ENCODE results near the gene RNU7-1.

The RNU7-1 gene

DNA sequence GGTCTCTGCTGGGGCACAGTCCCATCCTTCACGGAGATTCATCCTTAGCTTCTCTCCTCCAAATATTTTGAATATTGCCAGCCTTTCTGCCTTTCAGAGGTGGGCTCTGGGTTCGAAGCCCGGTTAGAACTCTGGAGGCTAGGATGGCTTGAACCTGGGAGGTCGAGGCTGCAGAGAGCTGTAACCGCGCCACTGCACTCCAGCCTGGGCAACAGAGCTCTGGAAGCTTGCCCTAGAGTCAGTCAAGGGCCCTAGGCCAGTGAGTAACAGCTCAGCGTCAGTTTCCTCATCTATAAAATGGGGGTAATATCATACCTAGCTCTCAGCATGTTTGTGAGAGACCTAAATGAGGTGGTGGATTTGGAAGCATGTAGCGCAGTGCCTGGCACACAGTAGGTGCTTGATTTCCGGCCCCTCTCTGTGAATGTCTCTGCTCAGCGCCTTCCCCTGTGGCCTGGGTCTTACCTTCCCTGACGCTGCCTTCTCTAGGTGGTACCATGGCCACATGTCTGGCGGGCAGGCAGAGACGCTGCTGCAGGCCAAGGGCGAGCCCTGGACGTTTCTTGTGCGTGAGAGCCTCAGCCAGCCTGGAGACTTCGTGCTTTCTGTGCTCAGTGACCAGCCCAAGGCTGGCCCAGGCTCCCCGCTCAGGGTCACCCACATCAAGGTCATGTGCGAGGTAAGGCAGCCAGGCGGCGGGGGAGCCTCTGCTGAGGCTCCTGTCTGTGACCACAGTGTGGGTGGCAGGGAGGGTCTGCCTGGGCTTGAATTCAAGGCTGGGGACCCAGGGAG lies 10.9 kb downstream of the RNU7-1 start:
- no peak for DNase-seq

DNA sequence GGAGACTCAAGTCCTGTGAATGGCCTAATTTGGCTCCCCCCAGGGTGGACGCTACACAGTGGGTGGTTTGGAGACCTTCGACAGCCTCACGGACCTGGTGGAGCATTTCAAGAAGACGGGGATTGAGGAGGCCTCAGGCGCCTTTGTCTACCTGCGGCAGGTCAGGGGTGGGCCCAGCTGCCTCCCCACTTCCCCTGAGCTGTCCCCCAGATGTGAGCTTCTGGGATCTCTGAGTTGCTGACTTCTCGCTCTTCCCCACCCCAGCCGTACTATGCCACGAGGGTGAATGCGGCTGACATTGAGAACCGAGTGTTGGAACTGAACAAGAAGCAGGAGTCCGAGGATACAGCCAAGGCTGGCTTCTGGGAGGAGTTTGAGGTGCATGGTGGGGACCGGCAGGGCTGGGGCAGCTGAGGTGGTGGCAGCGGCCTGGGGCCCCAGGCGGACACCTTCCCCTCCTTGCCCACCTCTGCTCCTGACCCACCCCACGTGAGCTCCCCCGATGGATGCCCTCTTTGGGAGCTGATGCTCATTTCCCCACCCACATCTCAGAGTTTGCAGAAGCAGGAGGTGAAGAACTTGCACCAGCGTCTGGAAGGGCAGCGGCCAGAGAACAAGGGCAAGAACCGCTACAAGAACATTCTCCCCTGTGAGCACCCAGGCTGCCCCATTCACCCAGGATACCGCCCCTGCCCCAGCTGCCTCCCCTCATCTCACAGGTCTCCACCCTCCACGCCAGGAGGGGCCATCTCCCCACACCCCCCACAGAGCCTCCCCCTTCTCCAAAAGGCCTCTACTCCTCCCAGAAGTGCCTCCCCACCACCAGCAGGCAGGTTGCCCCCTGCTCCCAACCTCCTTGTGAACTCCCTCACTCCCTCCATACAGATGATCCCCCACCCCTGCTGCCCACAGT lies 11.7 kb downstream of the RNU7-1 start:
- DNase-seq: no peak

DNA sequence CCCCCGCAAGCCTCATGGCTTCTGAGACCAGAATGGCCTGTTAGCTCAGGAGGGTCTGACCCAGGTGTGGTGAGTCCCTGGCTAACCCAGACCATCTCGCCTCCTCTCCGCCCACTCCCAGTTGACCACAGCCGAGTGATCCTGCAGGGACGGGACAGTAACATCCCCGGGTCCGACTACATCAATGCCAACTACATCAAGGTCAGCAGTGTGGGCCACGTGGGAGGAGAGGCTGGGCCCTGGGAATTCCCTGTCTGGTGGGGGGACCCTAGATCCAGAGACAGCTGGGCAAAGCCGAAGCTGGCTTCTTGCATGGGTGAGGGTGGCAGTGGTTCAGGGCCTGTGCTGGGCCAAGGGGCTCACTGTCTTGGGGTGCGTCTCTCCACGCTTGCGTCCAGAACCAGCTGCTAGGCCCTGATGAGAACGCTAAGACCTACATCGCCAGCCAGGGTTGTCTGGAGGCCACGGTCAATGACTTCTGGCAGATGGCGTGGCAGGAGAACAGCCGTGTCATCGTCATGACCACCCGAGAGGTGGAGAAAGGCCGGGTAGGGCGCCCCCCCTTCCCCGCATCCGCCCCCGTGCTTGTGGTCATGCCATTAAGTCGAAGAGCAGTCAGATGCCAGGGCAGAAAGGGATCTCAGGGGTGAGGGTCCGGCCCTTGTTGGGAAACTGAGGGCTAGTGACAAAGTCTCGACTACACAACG lies 12.6 kb downstream of the RNU7-1 start:
- DNase-seq: no peak

DNA sequence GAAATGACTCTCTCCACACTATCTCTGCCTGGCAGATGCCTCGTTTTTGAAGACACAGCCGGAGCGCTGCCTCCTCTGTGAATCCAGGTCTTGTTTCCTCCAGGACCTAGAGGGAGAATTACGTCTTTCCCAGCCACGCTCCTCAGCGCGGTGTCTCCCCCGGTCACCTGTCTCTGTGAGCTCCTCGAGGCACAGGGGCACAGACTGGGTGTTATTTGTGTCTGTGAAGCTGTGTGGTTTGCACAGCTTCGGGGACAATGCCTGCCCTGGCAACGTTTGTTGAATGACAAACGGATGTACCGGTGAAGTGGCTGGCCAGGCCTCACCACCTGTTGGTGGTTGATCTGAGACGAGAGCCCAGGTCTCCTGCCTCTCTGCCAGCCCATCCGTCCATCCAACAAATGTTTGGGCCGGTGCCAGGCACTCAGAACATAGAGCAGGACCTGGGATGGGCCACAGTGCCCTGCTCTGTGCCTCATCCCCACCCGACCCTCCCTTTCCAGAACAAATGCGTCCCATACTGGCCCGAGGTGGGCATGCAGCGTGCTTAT lies 13.6 kb downstream of the RNU7-1 start:
- DNase-seq: no peak

DNA sequence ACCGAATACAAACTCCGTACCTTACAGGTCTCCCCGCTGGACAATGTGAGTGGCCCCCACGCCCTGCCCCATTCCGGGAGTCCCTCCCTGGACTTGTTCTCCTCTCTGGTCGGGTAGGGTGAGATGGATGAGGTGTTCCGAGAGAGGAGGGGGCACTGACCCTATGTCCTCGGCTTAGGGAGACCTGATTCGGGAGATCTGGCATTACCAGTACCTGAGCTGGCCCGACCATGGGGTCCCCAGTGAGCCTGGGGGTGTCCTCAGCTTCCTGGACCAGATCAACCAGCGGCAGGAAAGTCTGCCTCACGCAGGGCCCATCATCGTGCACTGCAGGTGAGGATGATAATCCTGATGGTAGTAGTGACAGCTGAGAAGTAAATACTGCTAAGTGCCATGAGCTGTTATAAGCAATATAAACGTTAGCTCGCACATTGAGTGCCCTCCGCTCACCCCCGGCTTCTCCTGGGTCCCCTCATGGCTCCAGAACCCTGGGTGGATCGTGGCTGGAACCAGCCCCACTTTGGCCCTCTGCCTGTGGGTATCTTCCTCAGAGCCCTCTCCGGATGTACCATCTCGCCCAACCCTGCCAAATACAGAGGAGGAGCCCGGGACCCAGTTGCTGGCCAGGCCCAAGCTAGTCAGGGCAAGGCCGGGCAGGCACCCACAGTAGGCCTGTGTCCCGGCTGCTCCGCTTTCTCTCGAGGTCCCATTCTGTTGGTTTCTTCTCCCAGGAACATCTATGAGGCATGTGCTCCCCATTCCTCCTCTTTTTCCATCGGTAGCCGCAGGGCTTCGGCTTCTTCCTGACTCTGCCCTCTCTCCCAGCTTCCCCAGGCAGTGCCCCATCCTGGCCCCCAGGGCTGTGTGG lies 14.4 kb downstream of the RNU7-1 start:
- DNase-seq: no peak

DNA sequence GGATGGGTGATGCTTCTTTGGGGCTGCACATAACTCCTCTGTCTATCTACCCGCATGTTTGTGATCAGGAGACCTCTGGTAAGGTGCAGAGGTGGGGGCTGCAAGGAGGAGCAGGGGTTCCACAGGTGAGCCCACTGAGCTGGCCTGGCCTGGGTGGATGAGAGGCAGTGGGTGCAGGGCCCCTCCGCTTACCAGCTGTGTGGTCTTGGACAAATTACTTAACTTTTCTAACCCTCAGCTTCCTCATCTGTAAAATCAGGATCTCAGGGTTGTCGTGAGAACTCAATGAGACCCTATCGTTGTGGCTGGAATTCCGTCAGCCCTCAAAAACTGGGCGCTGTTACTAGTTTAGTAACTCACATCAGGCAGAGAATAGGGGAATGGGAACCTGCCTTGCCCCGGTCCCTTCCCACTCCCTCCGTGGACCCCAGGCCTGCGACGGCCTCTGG lies 15.0 kb downstream of the RNU7-1 start:
- no peak for DNase-seq

DNA sequence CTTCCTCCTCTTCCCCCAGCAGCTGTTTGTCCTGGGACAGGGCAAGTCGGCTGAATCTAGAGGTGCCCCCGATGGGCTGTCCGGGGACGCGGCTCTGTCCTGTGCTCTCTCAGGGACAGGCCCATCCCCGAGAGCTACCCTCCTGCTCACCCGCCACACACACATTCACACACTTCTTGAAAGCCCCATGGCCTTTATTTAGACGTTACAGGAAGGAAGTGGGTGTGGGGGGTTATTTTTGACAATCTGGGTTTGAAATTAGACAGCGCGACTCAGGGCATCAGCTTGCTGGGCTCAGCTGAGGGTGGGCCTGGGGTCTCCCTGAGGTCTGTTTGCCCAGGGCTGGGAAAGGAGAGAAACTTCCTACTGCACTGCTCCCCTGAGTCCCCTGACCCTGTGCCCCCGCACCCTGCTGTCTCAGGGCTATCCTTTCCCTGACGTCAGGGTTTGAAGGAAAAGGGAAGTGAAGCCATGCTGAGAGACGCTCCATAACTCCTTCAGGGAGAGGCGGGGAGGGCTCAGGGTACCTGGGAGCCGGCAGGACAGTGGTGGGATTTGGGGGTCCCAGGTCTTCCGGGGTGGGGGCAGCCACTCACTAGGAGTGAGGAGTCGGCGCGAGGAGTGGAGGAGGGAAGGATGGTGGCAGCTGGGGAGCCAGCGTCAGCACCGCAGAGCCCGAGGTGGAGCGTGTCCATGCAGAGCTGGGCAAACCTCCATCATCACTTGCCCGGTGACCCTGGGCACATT lies 15.6 kb downstream of the RNU7-1 start:
- no peak for DNase-seq

DNA sequence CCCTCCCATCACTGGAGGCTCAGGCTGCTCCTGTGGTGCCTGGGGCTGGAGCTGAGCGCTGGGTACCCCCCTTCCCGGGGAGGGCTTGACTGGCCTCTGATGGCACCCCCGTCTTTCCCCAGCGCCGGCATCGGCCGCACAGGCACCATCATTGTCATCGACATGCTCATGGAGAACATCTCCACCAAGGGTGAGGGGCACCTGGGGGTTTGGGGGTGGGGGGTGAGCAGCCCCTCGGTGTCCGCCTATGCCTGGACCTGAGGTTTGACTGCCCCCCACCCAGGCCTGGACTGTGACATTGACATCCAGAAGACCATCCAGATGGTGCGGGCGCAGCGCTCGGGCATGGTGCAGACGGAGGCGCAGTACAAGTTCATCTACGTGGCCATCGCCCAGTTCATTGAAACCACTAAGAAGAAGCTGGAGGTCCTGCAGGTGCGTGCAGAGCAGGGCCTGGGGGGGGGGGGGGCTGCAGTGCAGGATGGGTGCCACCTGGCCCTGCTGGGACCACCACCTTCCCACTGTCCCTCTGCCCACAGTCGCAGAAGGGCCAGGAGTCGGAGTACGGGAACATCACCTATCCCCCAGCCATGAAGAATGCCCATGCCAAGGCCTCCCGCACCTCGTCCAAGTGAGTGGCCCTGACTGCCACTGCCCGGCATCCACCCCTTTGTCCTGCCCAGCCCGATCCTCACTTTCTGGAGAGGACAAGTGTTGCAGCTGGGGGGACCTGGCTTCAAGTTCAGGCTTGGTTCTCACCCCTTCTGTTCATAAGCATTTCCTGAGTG lies 16.4 kb downstream of the RNU7-1 start:
- no peak for DNase-seq

DNA sequence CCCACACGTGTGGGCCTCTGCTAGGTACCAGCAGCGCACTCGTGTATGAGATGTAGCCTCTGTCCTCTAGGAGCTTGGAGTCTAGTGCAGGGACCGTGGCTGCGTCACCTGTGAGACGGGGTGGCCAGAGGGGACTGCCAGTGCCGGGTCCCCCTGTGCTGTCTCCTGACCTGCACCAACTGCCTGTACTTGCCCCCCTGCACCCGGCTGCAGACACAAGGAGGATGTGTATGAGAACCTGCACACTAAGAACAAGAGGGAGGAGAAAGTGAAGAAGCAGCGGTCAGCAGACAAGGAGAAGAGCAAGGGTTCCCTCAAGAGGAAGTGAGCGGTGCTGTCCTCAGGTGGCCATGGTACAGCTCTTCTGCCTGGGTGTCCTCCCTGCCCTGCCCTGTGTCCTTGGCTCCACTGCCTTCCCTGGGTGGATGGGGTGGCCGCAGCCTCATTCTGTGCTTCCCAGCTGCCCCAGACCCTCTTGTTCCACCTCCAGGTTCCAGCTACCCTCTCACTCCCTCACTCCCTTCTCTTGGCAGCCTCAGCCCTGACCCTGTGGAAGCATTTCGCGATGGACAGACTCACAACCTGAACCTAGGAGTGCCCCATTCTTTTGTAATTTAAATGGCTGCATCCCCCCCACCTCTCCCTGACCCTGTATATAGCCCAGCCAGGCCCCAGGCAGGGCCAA lies 17.1 kb downstream of the RNU7-1 start:
- no peak for DNase-seq

DNA sequence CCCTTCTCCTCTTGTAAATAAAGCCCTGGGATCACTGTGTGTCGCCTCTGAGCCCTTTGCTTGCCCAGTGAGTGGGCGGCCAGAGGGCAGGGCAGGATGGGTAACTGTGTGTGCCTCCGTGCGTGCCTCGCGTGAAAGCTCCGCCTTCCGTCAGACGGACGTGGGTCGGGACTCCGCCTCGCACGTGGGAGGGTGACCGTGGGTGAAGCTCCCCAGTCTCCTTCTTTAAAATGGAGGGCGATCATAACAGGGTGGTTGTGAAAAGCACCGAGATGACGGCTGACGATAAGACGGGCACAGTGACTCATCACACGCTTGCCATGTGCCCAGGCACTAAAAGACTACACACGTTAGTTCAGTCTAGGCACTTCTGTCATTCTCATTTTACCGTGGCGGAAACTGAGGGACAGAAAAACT lies 17.7 kb downstream of the RNU7-1 start:
- no peak for DNase-seq

DNA sequence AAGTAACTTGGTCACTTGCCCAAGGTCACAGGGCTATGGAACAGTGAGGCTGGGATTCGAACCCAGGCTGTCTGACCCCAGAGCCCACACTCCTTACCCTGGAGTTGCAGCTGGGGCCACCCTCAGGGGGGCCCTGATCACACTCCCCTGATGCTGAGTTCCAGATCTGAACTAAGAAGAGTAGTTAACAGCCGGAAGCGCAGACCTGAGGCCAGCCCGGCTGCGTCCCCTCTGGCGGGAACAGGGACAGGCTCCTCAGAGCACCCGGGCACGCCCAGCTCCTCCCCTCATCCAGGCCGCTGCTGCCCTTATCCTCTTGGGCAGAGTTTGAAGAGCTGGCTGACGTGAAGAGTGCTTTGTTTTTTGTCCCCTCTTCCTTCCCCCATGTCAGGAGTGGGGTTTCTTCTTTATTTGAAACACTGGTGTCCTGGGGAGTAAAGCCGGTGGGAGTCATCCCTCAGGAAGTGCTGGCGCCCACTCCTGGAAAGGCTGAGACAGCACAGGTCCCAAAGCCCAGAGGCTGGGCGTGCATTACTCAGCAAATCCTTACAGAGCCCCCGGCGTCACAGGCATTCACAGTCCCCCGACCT lies 18.2 kb downstream of the RNU7-1 start:
- DNase-seq: peak; percentile 90

DNA sequence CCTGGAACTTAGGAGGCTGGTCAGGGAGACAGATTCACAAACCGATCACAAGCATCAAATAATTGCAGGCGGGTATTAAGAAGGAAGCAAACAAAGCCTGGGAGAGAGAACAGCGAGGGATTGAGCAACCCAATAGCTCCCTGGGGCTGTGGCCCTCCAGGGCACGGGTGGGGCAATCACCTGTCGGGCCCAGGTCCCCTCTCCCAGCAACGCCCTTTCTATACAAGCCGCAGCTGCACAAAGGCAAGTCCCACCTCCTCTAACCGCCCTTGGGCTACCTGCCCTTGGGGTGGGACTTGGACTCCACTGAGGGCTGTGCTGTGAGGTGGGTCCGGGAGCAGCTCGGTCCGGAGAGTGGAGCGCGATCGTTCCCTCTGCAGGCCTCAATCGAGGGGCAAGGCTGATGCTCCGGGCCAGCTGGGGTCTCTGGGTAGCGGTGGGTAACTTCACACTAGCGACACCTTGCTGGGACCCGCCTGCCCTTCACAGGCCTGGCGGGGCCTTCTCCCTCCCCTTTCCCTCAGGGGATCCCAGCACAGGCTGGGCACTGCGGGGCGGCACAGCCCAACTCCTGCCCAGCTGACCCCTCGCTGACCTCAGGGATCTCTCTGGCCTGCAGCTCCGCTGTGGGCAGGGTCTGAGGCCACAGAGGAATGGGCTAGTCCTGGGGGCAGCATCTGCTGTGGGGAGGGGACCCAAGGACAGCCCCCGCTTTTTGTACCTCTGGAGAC lies 18.8 kb downstream of the RNU7-1 start:
- DNase-seq: peak; percentile 90

DNA sequence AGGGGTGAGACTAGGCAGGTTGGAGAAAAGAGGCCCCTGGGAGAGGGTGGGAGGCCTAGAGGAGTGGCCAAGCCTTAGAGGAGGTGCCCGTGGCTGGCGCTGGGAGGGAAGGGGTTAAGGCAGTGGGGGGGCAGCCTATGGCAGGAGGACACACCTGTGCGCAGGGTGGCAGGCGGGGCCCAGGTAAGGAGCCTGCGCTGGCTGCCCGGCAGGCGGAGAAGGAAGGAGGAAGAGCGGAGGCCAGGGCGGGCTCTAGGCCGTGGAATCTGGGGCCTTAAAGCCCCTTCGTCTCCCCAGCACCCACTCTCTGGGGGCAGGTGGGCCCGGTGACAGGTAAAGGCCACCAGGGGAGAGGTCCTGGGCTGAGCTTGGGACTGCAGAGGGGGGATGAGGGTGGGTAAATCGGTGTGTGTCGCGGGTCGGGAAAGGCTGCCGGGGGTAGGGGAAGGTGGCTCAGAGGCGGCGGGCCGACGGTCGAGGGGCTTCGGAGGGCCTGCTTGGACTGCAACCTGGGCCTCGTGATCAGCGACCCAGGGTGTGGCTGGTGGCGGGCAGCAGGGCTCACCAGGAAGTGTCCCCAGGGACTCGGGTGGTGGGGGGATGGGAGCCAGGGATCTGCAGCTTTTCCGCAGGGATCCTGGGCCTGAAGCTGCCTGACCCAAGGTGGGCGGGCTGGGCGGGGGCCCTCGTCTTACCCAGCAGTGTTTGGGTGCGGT lies 19.6 kb downstream of the RNU7-1 start:
- DNase-seq: peak; percentile 93

DNA sequence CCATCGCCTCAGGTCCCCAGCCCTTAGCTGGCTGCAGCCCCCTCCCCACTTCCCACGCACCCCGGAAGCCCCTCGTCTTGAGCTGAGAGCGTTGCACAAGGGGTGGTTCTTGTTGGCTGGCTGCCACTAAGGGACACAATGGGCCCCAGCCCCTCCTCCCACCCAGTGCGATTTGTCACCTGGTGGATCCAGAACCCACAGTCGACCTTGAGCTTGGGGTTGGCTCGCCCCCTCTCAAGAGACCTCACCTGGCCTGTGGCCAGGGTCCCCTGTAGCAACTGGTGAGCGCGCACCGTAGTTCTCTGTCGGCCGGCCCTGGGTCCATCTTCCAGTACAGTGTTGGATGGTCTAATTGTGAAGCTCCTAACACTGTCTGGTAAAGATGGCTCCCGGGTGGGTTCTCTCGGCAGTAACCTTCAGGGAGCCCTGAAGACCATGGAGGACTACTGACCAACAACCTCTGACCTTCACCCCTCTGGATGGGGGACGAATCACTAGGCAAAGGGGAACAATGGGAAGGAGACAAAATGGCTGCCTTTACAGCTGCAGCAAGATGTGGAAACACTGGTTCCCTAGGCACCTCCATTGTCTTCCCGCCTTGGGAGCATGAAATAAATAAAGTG lies 20.3 kb downstream of the RNU7-1 start:
- peak; percentile 67 for DNase-seq

DNA sequence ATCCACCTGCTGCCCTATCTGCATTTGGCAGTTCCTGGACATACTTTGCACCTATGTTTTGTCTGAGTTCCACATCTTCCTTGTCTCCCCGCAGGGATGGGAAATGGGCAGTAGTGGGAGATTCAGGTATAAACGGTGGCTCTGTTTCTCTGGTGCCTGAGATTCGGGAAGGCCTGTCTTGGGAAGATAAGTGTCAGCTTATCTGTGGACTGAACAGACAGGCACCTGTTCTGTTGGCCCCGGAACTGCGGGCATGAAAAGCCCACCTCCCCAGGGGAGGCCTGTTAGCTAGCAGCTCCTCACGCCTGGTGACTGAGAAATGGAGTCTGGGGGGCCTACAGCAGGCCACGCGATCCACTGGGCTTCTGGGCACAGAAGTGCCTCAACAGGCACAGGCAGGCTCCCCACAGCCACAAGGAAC lies 21.0 kb downstream of the RNU7-1 start:
- DNase-seq: no peak

DNA sequence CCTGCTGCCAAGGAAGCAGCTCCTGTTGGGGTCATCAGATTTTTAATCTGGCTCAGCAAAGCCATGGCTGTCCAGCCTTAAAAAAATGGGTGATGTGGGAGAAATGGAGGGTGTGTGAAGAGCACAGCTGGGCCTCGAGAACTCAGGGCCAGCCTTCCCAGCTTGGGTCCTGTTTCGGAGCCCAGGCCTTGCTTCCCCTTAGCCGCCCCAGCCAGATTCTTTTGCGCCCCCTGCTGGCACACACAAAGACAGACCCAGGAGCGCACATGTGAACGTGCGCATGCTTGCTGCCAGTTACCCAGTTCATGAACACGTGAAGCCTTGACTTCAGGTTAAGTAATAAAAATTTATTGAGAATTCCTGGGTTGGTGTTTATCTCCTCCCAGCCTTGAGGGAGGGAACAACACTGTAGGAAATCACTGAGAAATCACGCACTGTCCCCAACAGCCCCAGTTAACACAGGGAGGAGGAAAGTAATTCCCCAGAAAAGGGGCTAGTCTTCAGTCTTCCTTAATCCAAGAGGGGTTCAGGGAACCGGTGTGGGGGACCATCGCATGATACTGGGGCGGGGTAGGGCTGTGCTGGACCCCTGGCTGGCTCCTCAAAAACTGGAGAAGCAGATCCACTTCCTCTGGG lies 21.5 kb downstream of the RNU7-1 start:
- peak; percentile 88 for DNase-seq

DNA sequence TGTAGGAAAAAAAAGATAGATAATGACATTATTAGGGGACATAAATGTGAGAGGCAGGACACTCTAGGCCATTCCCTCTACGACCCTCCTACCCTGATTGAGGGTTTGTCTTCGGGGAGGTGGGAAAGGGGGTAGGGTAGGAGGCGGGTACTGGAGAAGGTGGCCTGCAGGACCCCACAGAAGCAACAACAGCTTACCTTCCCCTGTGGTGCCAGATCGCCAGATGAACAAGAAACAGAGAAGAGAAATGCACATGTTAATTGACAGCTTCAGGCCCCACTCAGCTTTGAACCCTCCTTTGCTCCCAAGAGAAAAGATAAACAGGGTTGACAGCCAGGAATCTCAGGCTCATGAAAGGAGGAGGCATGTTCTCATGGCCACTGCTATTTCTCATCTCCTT lies 22.1 kb downstream of the RNU7-1 start:
- no peak for DNase-seq

All from NCI-H345 (cell line).